Keratinocyte (primary cell): Measurements from ENCODE around the gene MOB3B.

ENCODE experiments used
- CTCF ChIP-seq, 3 experiments: IDR thresholded peaks in 1 of 3; conservative IDR thresholded peaks in 1 of 3; optimal IDR thresholded peaks in 1 of 3; 2 replicates in 2 of 3; 3 replicates in 1 of 3; pipeline versions ENCODE3 to v1.5.1; 2011; ENCODE audit warnings: low read length in 3 of 3, mild to moderate bottlenecking in 3 of 3, moderate library complexity in 2 of 3, control low read depth in 1 of 3, inconsistent platforms in 1 of 3; ENCODE audit not compliant: insufficient read depth in 2 of 3; ENCODE audit errors: extremely low read depth in 1 of 3
- EZH2 ChIP-seq: IDR thresholded peaks from one replicate; pipeline ENCODE4 v1.6.1; 2012; ENCODE audit warnings: inconsistent platforms, mild to moderate bottlenecking, low read length, moderate library complexity

- no peak for TF ChIP-seq CTCF (optimal IDR thresholded peaks at IDR 0.05 in 1 of 3, IDR thresholded peaks at IDR 0.05 in 1 of 3, conservative IDR thresholded peaks at IDR 0.05 in 1 of 3; ENCODE audit: extremely low read depth in 1 of 3, insufficient read depth in 2 of 3, low read length in 3 of 3)
- TF ChIP-seq EZH2 = no peak
These were observed 83.9 kb downstream of the MOB3B start for GRCh38 chr9:27445688-27446087.
